HG02840 (cell line): ENCODE results near the gene ERAS.

ENCODE experiments used
- ATAC-seq: cut with Tn5 transposase; IDR thresholded peaks from one replicate; pipeline ENCODE4 v1.9.1; 2021; ENCODE audit warnings: mild to moderate bottlenecking, moderate library complexity, moderate number of reproducible peaks; ENCODE audit not compliant: unreplicated experiment, low FRiP score

The ERAS gene, protein sequence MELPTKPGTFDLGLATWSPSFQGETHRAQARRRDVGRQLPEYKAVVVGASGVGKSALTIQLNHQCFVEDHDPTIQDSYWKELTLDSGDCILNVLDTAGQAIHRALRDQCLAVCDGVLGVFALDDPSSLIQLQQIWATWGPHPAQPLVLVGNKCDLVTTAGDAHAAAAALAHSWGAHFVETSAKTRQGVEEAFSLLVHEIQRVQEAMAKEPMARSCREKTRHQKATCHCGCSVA

DNA sequence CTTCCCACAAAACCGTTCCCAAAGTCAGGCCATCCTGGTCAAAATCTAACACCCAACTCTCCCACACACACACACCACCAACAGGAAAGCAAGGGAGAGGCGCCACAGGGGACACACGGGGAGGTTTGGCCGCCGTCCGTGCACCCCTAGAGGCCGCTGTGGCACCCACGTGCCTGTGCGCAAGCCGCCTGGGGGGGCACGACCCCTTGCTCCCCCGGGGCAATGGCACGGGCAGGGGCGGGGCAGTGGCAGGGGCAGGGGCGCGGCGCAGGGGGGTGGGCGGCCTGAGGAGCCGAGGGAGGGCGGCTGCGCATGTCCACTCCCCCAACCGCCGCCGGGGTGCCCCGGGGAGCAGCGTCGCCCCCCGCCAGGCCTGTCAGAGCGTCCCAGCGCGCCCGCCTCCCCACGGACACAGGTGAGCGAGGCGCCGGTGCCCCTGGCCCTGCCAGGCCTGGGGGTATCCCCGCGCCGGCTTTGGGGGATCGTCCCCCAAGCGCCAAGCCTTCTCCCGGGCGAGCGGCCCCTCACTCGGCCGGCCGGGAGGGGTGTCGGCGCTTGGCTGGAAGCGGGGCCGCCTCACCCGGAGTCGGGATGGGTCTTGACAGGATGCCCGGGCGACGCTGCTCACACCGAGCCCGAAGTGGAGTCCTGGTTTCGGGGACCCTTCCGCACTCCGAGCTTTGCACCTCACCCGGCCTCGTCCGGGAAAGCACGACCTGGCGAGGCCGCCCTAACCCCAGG, at the start of gene ERAS:
TSS of gene ERAS (plus strand) at position 379 of the 741 bp plus-strand sequence. CDS start 2,611 bp downstream, outside the sequence.
- no peak for ATAC-seq

DNA sequence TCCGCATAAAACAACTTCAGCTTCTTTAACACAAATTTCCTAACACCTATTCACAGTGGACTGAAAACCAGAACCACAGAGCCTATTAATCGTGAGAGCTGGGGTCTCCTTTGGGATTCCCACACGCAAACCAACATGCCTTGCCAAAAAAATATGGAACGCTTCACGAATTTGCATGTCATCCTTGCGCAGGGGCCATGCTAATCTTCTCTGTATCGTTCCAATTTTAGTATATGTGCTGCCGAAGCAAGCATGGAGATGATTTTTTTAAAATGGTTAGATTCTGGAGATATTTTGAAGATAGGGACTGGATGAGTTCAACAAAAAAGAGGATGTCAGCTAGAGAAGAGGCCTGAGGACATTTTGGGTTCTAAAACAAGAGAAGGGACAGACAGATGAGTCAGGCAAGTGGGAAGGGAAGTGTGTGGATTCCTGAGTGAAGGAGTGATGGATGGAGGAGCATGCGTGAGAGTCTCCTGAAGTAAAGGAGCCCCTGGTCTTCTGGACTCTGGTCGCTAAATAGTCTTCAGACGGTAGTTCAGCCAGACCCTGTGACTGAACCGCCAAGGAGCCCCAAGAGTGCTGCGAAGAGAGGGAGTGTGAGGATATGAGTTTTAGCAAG, 49.4 kb upstream of the ERAS start:
- ATAC-seq: no peak

DNA sequence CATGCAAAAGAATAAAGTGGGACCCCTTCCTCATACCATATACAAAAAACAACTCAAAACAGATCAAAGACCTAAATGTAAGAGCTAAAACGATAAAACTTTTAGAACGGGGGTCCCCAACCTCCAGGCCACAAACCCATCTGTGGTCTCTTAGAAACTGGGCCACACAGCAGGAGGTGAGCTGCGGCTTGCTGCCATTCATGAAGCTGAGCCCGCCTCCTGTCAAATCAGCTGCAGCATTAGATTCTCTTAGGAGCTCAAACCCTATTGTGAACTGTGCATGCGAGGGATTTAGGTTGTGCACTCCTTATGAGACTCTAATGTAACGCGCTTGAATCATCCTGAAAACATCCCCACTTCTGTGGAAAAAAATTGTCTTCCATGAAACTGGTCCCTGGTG, 46.9 kb upstream of the ERAS start:
- no peak for ATAC-seq

DNA sequence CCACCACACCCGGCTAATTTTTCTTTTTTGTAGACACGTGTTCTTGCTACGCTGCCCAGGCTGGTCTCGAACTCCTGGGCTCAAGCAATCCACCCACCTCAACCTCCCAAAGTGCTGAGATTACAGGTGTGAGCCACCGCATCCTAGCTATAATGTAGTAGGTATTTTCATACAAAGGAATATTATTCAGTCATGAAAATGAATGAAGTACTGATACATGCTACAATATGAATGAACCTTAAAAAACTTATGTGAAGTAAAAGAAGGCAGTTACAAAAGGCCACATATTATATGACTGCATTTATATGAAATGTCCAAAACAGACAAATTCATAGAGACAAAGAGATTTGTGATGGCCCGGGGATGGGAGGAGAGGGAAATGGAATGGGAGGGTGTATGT, 44.6 kb upstream of the ERAS start:
- no peak for ATAC-seq

DNA sequence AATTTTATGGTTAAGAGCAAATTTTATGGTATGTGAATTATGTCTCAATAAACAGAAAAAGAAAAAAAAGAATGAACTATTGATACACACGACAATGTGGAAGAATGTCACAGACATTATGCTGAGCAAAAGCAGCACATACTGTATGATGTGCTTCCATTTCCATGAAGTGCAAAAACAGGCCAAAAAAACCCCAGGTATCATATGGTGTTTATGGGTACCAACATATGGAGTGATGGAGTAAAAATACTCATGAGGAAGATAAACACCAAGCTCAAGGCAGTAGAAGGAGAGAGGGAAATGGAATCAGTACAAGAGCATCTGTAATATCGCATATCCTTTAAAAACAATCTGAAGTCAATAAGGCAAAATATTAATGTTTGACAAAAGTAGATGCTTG, 44.1 kb upstream of the ERAS start:
- ATAC-seq: no peak

DNA sequence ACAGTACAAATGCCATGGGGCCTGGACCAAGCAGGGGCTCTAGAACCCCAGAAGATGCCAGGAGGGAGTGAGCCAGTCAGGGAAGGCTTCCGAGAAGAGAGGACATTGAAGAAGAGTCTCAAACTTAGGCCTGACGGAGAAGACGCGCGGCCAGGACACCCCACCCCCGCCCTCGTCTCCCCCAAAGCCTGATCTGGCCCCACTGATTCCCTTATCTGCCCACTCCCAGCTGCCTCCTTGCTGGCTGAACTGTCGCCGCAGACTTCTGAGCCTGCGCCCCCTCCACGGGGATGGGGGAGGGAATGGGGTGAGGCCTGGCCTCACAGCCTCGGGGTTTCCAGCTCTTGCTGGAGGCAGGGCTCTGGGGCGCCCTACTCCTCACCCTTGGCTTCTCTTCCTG, 43.5 kb upstream of the ERAS start:
- ATAC-seq: no peak

DNA sequence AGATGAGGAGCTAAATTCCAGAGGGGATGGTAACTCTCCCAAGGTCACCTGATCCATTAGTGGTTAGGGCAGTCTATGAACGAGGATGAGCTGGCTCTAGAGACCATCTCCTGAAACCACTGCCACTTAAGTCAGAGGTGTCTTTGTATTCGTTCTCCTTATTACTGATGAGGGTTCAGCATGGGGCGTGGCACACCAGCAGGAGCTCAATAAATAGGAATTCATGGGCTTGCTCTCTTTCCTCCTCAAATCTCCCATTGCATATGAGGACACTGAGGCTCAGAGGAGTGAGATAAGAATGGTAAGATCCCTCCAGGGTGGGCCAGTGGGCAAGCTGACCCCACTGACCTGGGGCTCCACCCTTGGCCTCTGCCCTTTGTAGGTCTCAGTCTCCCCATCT, 41.6 kb upstream of the ERAS start:
- no peak for ATAC-seq

DNA sequence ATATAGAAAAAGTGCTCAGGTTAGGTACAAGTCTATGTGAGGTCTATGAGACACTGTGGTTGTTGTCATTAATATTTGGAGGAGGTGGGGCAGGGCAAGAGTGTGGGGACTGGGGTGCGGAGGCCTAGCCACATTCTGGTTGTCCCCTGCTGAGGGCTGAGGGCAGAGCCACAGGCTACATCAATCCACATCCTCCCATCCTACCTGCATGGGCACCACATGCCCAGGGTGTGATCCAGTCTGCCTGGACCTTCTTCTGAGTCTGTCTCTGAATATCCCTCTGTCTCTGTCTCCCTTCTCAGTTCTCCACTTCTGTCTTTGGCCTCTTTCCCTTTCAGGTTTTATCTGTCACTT, 41.1 kb upstream of the ERAS start:
- no peak for ATAC-seq

DNA sequence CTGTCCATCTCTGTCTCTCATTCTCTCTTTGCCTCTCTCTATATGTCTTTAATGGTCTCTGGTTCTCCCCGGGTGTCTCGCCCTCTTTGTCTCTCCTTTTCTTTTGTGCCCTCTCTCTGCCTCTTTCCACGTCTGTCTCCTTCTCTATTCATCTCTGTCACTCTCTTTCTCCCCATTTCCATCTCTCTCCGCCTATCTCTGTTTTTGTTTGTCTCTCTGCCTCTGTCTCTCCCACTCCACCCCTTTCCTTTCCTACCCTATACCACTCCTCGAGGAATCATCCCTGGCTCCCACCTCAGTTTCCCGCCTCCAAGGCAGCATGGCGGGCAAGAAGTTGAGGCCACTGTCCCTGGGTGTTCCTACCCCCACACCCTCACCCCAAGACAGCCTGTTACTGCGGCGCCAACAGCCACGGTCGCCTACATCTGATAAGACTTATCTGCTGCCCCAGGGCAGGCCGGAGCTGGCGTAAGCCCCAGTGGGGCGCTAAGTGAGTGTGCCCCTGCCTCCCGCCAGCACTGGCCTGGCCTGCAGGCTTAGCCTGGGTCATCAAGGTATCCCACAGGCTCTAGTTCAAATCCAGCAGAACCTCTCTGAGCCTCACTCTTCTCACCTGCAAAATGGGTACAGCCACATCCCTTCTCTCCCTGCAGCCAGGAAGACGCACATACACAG, 40.6 kb upstream of the ERAS start:
- no peak for ATAC-seq

DNA sequence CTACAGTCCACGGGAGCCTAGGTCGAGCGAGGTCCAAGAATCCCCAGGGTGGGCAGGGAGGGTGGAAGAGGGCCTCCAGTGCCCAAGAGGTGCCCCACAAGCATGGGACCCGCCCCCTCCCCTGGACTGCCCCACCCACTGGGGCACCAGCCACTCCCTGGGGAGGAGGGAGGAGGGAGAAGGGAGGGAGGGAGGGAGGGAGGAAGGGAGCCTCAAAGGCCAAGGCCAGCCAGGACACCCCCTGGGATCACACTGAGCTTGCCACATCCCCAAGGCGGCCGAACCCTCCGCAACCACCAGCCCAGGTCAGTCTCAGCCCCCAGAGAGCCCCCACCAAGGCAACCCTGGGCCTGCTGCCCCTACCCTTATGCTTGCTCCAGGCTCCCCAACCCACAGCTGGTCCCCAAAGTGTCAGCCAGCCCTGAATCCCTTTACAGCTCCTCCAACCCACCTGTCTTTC, 39.9 kb upstream of the ERAS start, which contains the start of gene GATA1:
TSS of gene GATA1 (plus strand) at position 250 of the 460 bp plus-strand sequence. CDS start 4,520 bp downstream, outside the sequence.
- ATAC-seq: no peak

DNA sequence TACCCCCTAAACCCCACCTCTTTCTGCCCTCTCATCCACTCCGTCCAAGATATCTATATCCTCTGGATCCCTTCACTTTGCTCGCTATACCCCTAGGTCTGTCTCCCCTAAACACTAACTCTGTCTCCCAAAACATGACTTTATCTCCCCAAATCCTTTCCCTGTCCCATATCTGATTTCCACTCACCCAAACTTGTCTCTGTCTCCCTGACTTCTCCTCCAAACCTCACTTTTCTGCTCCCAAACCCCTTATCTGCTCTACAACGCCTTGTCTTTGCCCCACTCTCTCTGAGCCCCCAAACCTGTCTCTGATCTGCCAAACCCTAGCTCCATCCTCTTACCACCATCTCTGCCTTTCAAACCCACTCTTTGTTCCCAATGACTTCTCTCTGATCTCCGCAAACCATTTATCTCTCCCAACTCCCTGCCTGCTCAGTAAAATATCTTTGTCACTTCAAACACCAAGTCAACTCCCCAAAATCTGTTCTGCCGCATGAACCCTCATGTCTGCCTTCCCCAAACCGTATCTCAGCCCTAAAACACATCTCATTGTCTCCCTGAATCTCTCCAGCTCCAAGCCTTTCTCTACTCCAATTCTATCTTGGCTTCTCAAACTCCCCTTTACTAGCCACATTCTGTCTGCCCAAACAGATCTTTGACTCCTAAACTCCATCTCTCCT, 39.3 kb upstream of the ERAS start:
- ATAC-seq: no peak

DNA sequence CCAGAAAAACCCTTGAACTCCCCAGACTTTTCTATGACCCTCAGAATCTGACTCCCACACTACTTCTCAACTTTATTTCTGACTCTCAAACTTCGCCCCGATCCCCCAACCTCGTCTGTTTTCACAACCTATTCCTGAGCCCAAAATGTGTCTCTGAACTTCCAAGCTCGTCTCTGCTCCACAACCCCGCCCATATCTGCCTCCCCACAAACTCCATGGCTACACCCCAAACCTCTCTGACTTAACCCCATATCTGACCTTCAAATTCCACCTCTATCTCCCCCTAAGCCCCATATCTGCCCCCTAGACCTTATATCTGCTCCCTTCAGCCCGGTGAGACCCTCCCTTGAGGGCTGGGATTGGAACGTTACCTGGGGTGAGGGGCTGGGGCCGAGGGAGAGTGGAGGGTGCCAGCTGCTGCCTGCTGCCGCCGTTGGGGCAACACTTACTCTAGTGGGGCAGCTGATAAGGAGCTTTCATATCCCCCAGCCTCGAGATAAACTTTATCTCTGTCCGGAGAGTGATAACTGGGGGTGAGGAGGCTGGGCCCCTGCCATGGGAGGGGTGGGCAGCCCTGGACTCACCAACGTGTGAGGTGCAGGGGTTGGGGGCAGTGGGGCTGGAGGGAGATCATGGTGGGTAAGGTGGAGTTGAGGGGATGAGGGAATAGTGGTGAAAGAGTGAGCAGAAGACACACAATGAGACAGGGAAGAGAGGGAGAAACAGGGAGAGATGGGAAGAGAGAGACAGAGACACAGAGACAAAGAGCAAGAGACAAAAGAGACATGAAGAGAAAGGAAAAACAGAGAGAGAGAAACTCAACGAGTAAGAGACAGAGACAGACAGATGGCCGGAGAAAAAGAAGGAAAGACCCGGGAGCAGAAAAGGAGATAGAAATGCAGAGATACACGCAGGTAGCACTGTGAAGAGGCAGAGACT, 38.5 kb upstream of the ERAS start:
- no peak for ATAC-seq

DNA sequence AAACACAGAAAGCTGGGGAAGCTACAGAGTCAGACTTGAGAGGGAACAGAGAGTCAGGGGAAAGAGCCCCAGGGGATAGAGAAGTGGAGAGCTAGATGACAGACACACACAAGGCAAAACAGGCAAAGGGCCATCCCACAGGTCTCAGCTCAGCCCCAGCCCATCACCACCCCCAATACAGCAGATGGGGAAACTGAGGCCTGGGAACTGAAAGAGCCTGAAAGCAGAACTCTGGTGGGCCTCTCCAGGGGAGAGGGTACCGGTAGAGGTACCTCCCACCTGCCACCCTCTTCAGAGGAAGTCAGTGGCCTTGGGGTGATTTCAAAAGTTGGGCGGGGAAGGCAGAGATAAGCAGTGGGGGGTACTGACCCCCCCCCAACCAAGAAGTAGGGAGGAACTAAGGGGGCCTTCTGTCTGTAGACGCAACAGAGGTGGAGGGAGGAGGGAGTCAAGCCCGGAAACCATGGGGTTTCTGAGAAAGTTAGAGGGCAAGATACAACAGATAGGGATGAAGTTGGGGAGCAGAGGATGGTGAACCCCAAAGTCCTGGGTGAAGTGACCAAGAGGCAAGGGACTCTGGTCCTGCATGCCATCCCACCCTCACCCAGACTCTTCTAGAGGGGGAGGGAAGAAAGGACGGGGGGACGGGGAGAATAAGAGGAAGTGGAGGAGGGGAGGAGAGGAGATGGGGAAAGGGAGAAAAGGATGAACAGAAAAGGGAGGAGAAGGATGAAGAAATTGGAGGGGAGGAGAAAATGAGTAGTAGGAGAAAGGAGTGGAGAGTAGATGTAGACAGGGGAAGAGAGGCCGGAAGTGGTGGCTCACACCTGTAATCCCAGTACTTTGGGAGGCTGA, 36.7 kb upstream of the ERAS start:
- ATAC-seq: no peak

DNA sequence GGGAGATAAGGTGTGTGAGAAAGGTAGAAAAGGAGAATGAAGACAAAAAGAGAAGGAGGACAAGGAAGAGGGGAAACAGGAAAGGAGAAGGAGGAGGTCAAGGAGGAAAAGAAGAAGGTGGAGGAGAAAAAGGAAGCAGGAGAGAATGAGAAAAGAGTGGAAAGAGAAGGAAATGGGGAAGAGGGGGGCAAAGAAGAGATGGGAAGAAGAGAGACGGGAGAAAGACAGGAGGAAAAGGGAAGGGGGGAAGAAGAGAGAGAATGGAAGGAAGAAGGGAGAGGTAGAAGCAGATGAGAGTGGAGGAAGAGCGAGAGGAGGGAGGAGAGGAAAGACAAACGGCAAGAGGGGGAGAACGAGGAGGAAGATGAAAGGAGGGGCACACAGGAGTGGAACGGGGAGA, 35.8 kb upstream of the ERAS start:
- no peak for ATAC-seq

DNA sequence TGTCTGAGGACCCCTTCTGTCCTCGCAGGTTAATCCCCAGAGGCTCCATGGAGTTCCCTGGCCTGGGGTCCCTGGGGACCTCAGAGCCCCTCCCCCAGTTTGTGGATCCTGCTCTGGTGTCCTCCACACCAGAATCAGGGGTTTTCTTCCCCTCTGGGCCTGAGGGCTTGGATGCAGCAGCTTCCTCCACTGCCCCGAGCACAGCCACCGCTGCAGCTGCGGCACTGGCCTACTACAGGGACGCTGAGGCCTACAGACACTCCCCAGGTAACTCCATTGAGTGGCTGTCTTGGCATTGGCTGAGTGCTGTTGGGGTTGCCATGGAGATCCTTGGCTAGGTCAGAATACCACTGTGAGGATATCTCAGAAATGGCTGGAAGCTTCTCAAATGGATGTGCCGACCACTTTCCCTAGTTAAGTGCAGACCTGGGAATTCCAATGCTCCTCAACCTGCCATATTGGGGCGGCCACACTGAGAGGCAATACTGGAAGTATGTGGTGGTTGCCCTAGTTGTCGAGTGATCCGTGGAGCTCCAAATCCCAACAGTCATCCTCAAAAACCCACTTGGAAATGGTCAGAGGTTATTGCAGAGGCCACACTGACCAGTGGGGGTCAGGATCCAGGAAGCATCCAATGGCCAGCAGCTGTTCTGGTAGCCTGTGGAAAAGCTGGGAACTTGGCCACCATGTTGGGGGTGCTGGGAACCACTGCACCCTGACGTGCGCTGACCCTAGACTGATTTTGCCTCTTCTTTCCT, 35.1 kb upstream of the ERAS start:
- no peak for ATAC-seq

DNA sequence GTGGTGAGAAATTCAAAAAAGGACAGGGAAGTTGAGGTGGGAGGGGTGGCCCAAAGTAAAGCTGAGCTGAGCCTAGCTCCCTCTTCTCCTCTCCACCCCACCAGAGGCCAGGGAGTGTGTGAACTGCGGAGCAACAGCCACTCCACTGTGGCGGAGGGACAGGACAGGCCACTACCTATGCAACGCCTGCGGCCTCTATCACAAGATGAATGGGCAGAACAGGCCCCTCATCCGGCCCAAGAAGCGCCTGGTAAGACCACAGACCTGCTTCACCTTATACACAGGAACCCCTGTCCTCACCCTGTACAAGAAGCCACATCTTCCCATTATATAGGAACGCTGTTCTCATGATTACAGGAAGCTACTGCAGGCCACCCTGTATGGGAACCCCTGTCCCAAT, 34.1 kb upstream of the ERAS start:
- ATAC-seq: no peak

DNA sequence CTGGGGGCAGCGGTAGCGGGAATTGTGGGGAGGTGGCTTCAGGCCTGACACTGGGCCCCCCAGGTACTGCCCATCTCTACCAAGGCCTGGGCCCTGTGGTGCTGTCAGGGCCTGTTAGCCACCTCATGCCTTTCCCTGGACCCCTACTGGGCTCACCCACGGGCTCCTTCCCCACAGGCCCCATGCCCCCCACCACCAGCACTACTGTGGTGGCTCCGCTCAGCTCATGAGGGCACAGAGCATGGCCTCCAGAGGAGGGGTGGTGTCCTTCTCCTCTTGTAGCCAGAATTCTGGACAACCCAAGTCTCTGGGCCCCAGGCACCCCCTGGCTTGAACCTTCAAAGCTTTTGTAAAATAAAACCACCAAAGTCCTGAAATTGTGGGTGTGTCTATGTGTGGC, 32.4 kb upstream of the ERAS start:
- no peak for ATAC-seq

DNA sequence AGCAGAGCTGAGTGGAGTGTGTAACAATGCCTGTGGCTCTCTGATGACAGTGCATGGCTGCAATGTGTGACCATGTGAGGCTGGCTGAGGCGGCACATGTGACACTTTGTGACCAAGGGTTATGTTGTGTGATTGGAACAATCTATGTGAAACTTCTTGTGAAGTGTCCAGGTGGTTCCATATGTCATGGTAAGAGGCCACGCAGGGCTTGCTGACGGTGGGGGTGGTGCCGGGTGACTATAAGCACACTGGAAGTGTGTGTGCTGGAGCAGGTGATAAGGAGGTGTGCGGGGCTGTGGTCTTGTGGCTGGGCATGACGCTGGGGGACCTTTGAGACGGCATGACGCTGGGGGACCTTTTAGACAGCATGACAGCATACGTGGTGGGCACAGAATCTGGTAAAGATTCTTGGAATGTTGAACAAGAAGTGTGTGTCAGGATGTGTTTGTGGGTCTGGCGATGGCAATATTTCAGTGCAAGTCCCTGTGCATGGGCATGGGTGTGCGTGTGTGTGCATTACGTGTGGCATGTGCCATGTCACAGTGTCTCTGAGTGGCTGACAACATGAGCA, 31.9 kb upstream of the ERAS start:
- no peak for ATAC-seq
